Measurements from ENCODE around the gene CD28. TPM values are rescaled to one million over a fixed set of nuclear protein-coding genes. Genes with fewer than 3 reads are reported as not detected.

The CD28 gene
- total RNA-seq, 1 donor from 2014 or later = 0.05 TPM

- Mint-ChIP-seq H3K27me3 (ENCODE audit: low read depth) (no peaks in the 10 kb centered on the region), H3K4me3 (ENCODE audit: unreplicated experiment) (no peak overlapping the region), H3K27ac (ENCODE audit: unreplicated experiment) (no peak overlapping the region), H3K4me1 (ENCODE audit: low read depth) (peaks cover 8% of the 10 kb centered on the region), H3K36me3 (ENCODE audit: low read depth) (no peaks in the 10 kb centered on the region), H3K9me3 (ENCODE audit: low read depth) (no peaks in the 10 kb centered on the region)
- DNase-seq (ENCODE audit: low spot score) = no peak
- TF ChIP-seq, protein P1, sequence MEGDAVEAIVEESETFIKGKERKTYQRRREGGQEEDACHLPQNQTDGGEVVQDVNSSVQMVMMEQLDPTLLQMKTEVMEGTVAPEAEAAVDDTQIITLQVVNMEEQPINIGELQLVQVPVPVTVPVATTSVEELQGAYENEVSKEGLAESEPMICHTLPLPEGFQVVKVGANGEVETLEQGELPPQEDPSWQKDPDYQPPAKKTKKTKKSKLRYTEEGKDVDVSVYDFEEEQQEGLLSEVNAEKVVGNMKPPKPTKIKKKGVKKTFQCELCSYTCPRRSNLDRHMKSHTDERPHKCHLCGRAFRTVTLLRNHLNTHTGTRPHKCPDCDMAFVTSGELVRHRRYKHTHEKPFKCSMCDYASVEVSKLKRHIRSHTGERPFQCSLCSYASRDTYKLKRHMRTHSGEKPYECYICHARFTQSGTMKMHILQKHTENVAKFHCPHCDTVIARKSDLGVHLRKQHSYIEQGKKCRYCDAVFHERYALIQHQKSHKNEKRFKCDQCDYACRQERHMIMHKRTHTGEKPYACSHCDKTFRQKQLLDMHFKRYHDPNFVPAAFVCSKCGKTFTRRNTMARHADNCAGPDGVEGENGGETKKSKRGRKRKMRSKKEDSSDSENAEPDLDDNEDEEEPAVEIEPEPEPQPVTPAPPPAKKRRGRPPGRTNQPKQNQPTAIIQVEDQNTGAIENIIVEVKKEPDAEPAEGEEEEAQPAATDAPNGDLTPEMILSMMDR (IDR thresholded peaks at IDR 0.05) = no peak
Measured at GRCh38 chr2:203662951-203663350, 43.5 kb upstream of the CD28 start.

DNA sequence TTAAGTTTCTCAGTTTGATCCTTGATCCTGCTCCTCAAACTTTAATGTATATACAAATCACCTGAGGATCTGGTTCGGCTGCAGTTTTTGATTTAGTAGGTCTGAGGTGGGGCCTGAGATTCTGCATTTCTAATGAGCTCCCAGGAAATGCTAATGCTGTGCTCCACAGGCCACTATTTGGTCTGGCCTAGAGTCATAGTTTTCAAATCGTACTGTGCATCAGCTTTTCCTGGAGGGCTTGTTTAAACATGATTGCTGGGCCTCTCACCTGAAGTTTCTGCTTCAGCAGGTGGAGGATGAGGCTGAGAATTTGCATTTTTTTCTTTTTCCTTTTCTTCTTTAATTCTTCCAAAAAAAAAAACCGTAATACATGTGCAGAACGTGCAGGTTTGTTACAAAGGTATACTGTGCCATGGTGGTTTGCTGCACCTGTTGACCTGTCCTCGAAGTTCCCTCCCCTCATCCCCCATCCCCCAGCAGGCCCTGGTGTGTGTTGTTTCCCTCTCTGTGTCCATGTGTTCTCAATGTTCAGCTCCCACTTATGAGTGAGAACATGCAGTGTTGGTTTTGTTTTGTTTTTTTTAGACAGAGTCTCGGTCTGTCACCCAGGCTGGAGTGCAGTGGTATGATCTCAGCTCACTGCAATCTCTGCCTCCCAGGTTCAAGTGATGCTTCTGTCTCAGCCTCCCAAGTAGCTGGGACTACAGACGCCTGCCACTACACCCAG lies 42.2 kb upstream of the CD28 start:
- Mint-ChIP-seq H3K27ac (ENCODE audit: unreplicated experiment) (peak overlapping the region; percentile 22), H3K36me3 (ENCODE audit: low read depth) (no peaks in the 10 kb centered on the region), H3K4me1 (ENCODE audit: low read depth) (peaks cover 8% of the 10 kb centered on the region), H3K4me3 (ENCODE audit: unreplicated experiment) (no peak overlapping the region), H3K27me3 (ENCODE audit: low read depth) (no peaks in the 10 kb centered on the region), H3K9me3 (ENCODE audit: low read depth) (no peaks in the 10 kb centered on the region)
- DNase-seq (ENCODE audit: low spot score) = no peak
- TF ChIP-seq, protein P1 (IDR thresholded peaks at IDR 0.05) = no peak

DNA sequence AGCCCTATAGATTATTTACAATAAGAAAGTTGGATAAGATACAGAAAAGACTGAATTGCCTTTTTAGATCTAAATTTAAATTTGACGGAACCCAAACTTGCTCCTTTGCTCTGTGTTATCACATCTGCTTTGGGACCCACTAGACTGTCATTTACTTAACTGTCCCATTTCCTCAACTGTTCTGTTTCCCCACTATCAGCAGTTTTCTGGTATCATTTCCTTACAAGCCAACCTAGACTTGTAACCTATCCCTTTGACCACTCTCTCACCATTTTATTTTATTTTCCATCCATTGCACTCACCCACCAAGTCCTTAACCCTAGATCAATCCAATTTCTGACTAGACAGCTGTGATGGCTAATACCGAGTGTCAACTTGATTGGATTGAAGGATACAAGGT lies 38.6 kb upstream of the CD28 start:
- TF ChIP-seq, protein P1 (IDR thresholded peaks at IDR 0.05) = no peak
- Mint-ChIP-seq H3K36me3 (ENCODE audit: low read depth) (no peaks in the 10 kb centered on the region), H3K4me3 (ENCODE audit: unreplicated experiment) (no peak overlapping the region), H3K27me3 (ENCODE audit: low read depth) (no peaks in the 10 kb centered on the region), H3K9me3 (ENCODE audit: low read depth) (no peaks in the 10 kb centered on the region), H3K27ac (ENCODE audit: unreplicated experiment) (no peak overlapping the region), H3K4me1 (ENCODE audit: low read depth) (peaks cover 6% of the 10 kb centered on the region)
- DNase-seq (ENCODE audit: low spot score) = no peak

- TF ChIP-seq, protein P1 (IDR thresholded peaks at IDR 0.05) = no peak
- Mint-ChIP-seq H3K4me1 (ENCODE audit: low read depth) (peaks cover 19% of the 10 kb centered on the region), H3K4me3 (ENCODE audit: unreplicated experiment) (no peak overlapping the region), H3K27ac (ENCODE audit: unreplicated experiment) (no peak overlapping the region), H3K36me3 (ENCODE audit: low read depth) (no peaks in the 10 kb centered on the region), H3K9me3 (ENCODE audit: low read depth) (peaks cover 6% of the 10 kb centered on the region), H3K27me3 (ENCODE audit: low read depth) (no peaks in the 10 kb centered on the region)
- DNase-seq (ENCODE audit: low spot score) = no peak
Measured at GRCh38 chr2:203669820-203670219, 36.6 kb upstream of the CD28 start.

DNA sequence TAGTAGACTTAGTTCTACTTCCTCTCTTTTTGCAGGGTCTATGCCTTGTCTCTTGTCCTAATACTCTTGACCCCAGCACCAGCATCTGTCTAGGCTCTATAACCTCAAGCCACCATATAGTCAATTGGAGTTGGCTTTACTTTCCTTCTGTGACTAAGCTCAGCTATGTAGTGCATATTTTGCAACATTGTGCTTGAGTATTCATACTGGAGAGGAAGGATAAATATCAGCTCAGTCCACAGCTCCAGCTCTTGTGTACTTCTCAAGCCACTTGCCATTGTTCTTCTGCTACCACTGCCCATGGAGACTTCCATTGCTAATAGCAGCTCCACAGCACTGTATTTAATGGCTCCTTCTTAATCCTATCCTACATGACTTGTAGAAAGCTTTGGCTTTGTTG lies 35.5 kb upstream of the CD28 start:
- DNase-seq (ENCODE audit: low spot score) = no peak
- Mint-ChIP-seq H3K36me3 (ENCODE audit: low read depth) (no peaks in the 10 kb centered on the region), H3K27me3 (ENCODE audit: low read depth) (no peaks in the 10 kb centered on the region), H3K9me3 (ENCODE audit: low read depth) (peaks cover 6% of the 10 kb centered on the region), H3K4me1 (ENCODE audit: low read depth) (peaks cover 28% of the 10 kb centered on the region), H3K4me3 (ENCODE audit: unreplicated experiment) (no peak overlapping the region), H3K27ac (ENCODE audit: unreplicated experiment) (no peak overlapping the region)
- TF ChIP-seq, protein P1 (IDR thresholded peaks at IDR 0.05) = no peak
